HCT116 (cell line): ENCODE measurements around the gene CCR7. TPM values are rescaled to one million over a fixed set of nuclear protein-coding genes. Genes with fewer than 3 reads are reported as not detected.

Experiments
- ATAC-seq: fragments of 200-7000 bp; cut with Tn5 transposase; 2 replicates; pipeline ENCODE4 v1.9.1; 2020; ENCODE audit warnings: mild to moderate bottlenecking, moderate library complexity
- BruUV-seq: library from RNA; stranded (reverse); fragments of 400-500 nt; replicated peaks from 2 replicates; lab custom pipeline; 2021; lab: Mats Ljungman, UMichigan
- CTCF ChIA-PET: fragments of 300-600 bp; sonication (Branson Sonifier 250); formaldehyde crosslinking; loops from one replicate; lab custom pipeline; 2021; ENCODE audit warnings: antibody characterized with exemption; lab: Charles Lee
- POLR2A ChIA-PET: fragments of 300-600, 350-600 bp; sonication (Branson Sonifier 250); formaldehyde crosslinking; loops from one replicate; lab custom pipeline; 2021; ENCODE audit warnings: antibody characterized with exemption; lab: Charles Lee
- RAD21 ChIA-PET, 2 experiments: fragments of 300-600 bp; sonication (Branson Sonifier 250); formaldehyde crosslinking; loops; one replicate each; lab custom pipeline; 2023; ENCODE audit warnings: low total read pairs in 2 of 2; ENCODE audit not compliant: uncharacterized antibody in 2 of 2, unreplicated experiment in 2 of 2, low non-redundant PET in 1 of 2; lab: Charles Lee
- DNase-seq: peaks from one replicate; pipeline ENCODE4 v3.0.0-alpha.2; 2010; ENCODE audit warnings: low read depth, low spot score
- H2AFZ ChIP-seq: fragments of 200-600 bp; shearing (Covaris generic), sonication (generic); 2 replicates; pipeline ENCODE4 v1.6.1; 2017; ENCODE audit warnings: low read depth, mixed run types, mixed read lengths, antibody characterized with exemption, low read length; ENCODE audit not compliant: poor library complexity, severe bottlenecking
- H3K27ac ChIP-seq: 2 replicates; pipeline ENCODE4 v1.5.1; 2012; ENCODE audit warnings: low read depth, low read length
- H3K27me3 ChIP-seq: fragments of 200-600 bp; sonication (generic); 2 replicates; pipeline ENCODE4 v1.6.1; 2016; ENCODE audit warnings: mixed run types, low read length, mixed read lengths; ENCODE audit not compliant: insufficient read depth
- H3K36me3 ChIP-seq, 2 experiments: fragments of 200-500 bp in 1 of 2; fragments of 200-600 bp in 1 of 2; sonication (Bioruptor generic) in 1 of 2; sonication (generic) in 1 of 2; 2 replicates each; pipeline versions ENCODE4 v1.5.1 to v1.6.1; 2014 to 2016; ENCODE audit warnings: low read length in 2 of 2, inconsistent platforms in 1 of 2, mixed read lengths in 1 of 2, mixed run types in 1 of 2; ENCODE audit not compliant: insufficient read depth in 2 of 2, control insufficient read depth in 1 of 2
- H3K4me1 ChIP-seq, 2 experiments: fragments of 200-600 bp in 1 of 2; sonication (generic) in 1 of 2; 2 replicates each; pipeline versions ENCODE4 v1.5.1 to v1.6.1; 2012 to 2017; ENCODE audit warnings: low read length in 2 of 2, inconsistent platforms in 1 of 2, mild to moderate bottlenecking in 1 of 2, mixed read lengths in 1 of 2, mixed run types in 1 of 2, moderate library complexity in 1 of 2; ENCODE audit not compliant: insufficient read depth in 2 of 2, control insufficient read depth in 1 of 2
- H3K4me2 ChIP-seq: fragments of 200-600 bp; sonication (generic); 2 replicates; pipeline ENCODE4 v1.6.1; 2017; ENCODE audit warnings: mixed run types, low read length, mixed read lengths
- H3K4me3 ChIP-seq, 2 experiments: fragments of 200-600 bp in 1 of 2; sonication (generic) in 1 of 2; replicated peaks in 1 of 2; 2 replicates each; pipeline ENCODE4 v1.5.1; 2011 to 2016; ENCODE audit warnings: low read length in 2 of 2, control low read depth in 1 of 2, low read depth in 1 of 2, mild to moderate bottlenecking in 1 of 2, mixed read lengths in 1 of 2, mixed run types in 1 of 2
- H3K79me2 ChIP-seq: fragments of 200-600 bp; sonication (generic); 2 replicates; pipeline ENCODE4 v1.6.1; 2017; ENCODE audit warnings: mild to moderate bottlenecking, mixed run types, low read length, moderate library complexity, mixed read lengths; ENCODE audit not compliant: insufficient read depth
- H3K9ac ChIP-seq: fragments of 200-600 bp; sonication (generic); 2 replicates; pipeline ENCODE4 v1.6.1; 2016; ENCODE audit warnings: low read length, mixed read lengths
- H3K9me2 ChIP-seq: fragments of 200-600 bp; sonication (generic), shearing (Covaris generic); 2 replicates; pipeline ENCODE4 v1.6.1; 2017; ENCODE audit warnings: mixed run types, mild to moderate bottlenecking, moderate library complexity; ENCODE audit not compliant: insufficient read depth
- H3K9me3 ChIP-seq, 2 experiments: fragments of 200-500 bp in 1 of 2; fragments of 200-600 bp in 1 of 2; sonication (Bioruptor generic) in 1 of 2; sonication (generic) in 1 of 2; 2 replicates each; pipeline ENCODE4 v1.6.1; 2014 to 2017; ENCODE audit warnings: low read length in 2 of 2, mixed read lengths in 2 of 2, inconsistent platforms in 1 of 2, low read depth in 1 of 2, mild to moderate bottlenecking in 1 of 2, mixed run types in 1 of 2, moderate library complexity in 1 of 2; ENCODE audit not compliant: control insufficient read depth in 1 of 2, insufficient read depth in 1 of 2
- H4K20me1 ChIP-seq: fragments of 200-600 bp; sonication (generic), shearing (Covaris generic); 2 replicates; pipeline ENCODE4 v1.6.1; 2017; ENCODE audit warnings: mixed run types, mild to moderate bottlenecking, moderate library complexity; ENCODE audit not compliant: insufficient read depth
- CEBPB ChIP-seq: IDR thresholded peaks from 2 replicates; pipeline ENCODE4 v1.6.1; 2012; ENCODE audit warnings: low read depth
- EGR1 ChIP-seq: IDR thresholded peaks from 2 replicates; pipeline ENCODE4 v1.6.1; 2012; ENCODE audit warnings: low read depth
- ELF1 ChIP-seq: IDR thresholded peaks from 2 replicates; pipeline ENCODE4 v1.6.1; 2012; ENCODE audit warnings: low read depth, borderline replicate concordance
- EZH2 ChIP-seq: fragments of 200-600 bp; sonication (generic); IDR thresholded peaks from 2 replicates; pipeline ENCODE4 v1.6.1; 2017; ENCODE audit warnings: antibody characterized with exemption, mixed run types
- EZH2phosphoT487 ChIP-seq: fragments of 200-600 bp; IDR thresholded peaks from 2 replicates; pipeline ENCODE4 v1.6.1; 2018; ENCODE audit warnings: antibody characterized with exemption, borderline replicate concordance
- FOSL1 ChIP-seq: IDR thresholded peaks from 2 replicates; pipeline ENCODE4 v1.6.1; 2012; ENCODE audit warnings: low read depth
- POLR2A ChIP-seq: IDR thresholded peaks from 2 replicates; pipeline ENCODE4 v1.7.0; 2011; ENCODE audit warnings: borderline replicate concordance; ENCODE audit not compliant: insufficient read depth, insufficient read length; ENCODE audit errors: extremely low read depth
- POLR2AphosphoS5 ChIP-seq: IDR thresholded peaks from 2 replicates; pipeline ENCODE4 v1.6.1; 2011; ENCODE audit warnings: mild to moderate bottlenecking, low read depth, low read length, moderate library complexity
- RAD21 ChIP-seq: IDR thresholded peaks from 2 replicates; pipeline ENCODE4 v1.6.1; 2012; ENCODE audit warnings: low read depth, mild to moderate bottlenecking
- SP1 ChIP-seq: IDR thresholded peaks from 2 replicates; pipeline ENCODE4 v1.6.1; 2012; ENCODE audit warnings: low read depth
- SRF ChIP-seq: IDR thresholded peaks from 2 replicates; pipeline ENCODE4 v1.6.1; 2012; ENCODE audit warnings: low read depth
- YY1 ChIP-seq: IDR thresholded peaks from 2 replicates; pipeline ENCODE4 v1.6.1; 2011; ENCODE audit warnings: low read length, low read depth, moderate library complexity, mild to moderate bottlenecking; ENCODE audit not compliant: insufficient replicate concordance; ENCODE audit errors: extremely low read depth
- intact Hi-C: fragments of 100-400 bp; cut with micrococcal nuclease; formaldehyde crosslinking; loops from 2 replicates; pipeline ENCODE4 v1.10.0; 2022
- total RNA-seq: library from RNA; stranded (reverse); gene quantifications from one replicate; pipeline ENCODE4 v1.2.1, GENCODE V29; 2021; ENCODE audit not compliant: unreplicated experiment
- TF ChIP-seq, protein P1 (sequence below), 3 experiments: fragments of 200-600 bp in 1 of 3; sonication (generic) in 1 of 3; IDR thresholded peaks in 2 of 3; conservative IDR thresholded peaks in 1 of 3; 2 replicates each; pipeline ENCODE4 v1.5.1; 2012 to 2017; ENCODE audit warnings: low read depth in 2 of 3, low read length in 2 of 3, antibody characterized with exemption in 1 of 3, borderline replicate concordance in 1 of 3, control low read depth in 1 of 3, mild to moderate bottlenecking in 1 of 3, mixed read lengths in 1 of 3, mixed run types in 1 of 3, moderate library complexity in 1 of 3; ENCODE audit not compliant: insufficient read depth in 1 of 3
- TF ChIP-seq, protein P2 (sequence below): IDR thresholded peaks from 2 replicates; pipeline ENCODE4 v1.6.1; 2012
- TF ChIP-seq, protein P3 (sequence below): IDR thresholded peaks from 2 replicates; pipeline ENCODE4 v1.6.1; 2012

Gene CCR7
- total RNA-seq, 1 experiment from 2014 or later, result 0.69 TPM

DNA sequence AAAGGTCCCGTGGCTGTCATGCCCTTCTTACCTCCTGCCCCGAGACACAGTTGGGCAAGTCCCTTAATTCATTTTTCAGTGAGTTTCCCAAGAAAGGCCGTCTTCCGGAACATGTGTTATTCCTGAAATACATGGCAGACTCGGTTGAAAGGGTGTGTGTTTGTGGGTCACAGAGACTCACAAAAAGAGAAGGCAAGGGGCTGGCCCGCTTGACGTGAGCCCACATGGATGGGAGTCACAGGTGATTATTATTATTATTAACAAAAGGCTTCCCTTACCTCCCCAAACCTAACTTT, 34.1 kb upstream of the CCR7 start:
- TF ChIP-seq ELF1 (no peak), EZH2 (no peak), POLR2AphosphoS5 (no peak), EZH2phosphoT487 (no peak)
- H3K4me2 ChIP-seq, result no peak overlapping the region
- H3K9me3 ChIP-seq, result no peaks in the 10 kb centered on the region
- no peak overlapping the region for H3K9ac ChIP-seq
- no peaks in the 10 kb centered on the region for H3K27me3 ChIP-seq
- peaks cover 8 to 14% of the 10 kb centered on the region in 2 experiments for H3K4me1 ChIP-seq
- no peaks in the 10 kb centered on the region for H3K9me2 ChIP-seq
- BruUV-seq, result no TSS peak
- ChIA-PET RAD21 (no interaction called here), CTCF (interaction anchor here (1.3 kb wide), 1 partner anchor 20 kb away, joined by 3 read pairs; no protein-coding TSS in a partner anchor), POLR2A (no interaction called here)
- ATAC-seq, result no peak
- no peaks in the 10 kb centered on the region for H3K36me3 ChIP-seq
- no peaks in the 10 kb centered on the region for H4K20me1 ChIP-seq
- H3K4me3 ChIP-seq, result no peak overlapping the region
- DNase-seq, result no peak
- H3K79me2 ChIP-seq, result no peaks in the 10 kb centered on the region
- H2AFZ ChIP-seq, result no peak overlapping the region
- intact Hi-C loops, result no loop called here
- no peak overlapping the region for H3K27ac ChIP-seq

DNA sequence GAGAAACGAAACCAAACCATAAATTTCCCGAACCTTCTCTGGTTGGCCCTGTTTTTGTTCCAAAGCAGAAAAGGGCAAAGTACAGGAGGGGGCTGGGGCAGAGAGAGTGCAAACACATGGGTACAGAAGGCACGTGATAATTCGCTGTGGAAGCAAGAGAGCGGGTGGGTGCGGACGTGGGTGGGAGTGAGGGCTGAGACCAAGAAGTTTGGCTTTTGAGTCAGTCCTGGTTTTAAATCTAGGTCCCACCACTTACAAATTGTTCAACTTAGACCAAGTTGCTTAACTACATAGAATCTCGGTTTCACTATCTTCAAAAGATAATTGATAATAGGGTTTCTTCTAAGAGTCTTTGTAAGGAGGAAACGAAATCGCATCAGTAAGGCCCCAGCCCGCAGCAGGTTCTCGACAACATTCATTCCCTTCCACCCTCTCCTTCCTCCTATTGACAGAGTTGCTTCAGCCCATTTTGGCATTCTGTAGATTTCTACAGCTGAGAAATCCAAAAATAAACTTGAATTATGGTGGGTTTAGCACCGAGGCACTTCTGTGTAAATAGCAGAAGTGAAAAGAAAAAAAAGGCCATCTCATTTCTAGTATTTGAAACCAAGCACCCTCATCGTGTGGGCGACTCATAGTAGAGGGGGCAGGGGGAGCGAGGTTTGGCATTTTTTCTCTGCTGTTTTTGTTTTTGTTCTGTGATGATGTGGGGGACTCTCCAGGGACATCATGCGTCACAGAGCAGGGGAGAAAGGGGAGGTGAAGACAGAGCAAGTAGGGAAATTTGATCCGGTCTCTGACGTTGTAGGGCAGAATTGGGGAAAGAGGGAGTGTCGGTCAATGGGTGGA, 33.6 kb upstream of the CCR7 start:
- Histone ChIP-seq H3K9me3 (no peaks in the 10 kb centered on the region), H3K27ac (no peak overlapping the region), H3K27me3 (no peaks in the 10 kb centered on the region), H2AFZ (no peak overlapping the region), H3K4me2 (no peak overlapping the region), H3K9me2 (no peaks in the 10 kb centered on the region), H4K20me1 (no peaks in the 10 kb centered on the region), H3K4me3 (no peak overlapping the region), H3K79me2 (no peaks in the 10 kb centered on the region), H3K9ac (no peak overlapping the region), H3K4me1 (peaks cover 8 to 14% of the 10 kb centered on the region in 2 experiments), H3K36me3 (no peaks in the 10 kb centered on the region)
- POLR2A ChIA-PET, result no interaction called here
- intact Hi-C loops, result no loop called here
- RAD21 ChIA-PET, result no interaction called here
- no peak for ATAC-seq
- CTCF ChIA-PET, result no interaction called here
- no peak for DNase-seq
- BruUV-seq, result no TSS peak
- no peak for TF ChIP-seq CEBPB
- TF ChIP-seq, protein P1, sequence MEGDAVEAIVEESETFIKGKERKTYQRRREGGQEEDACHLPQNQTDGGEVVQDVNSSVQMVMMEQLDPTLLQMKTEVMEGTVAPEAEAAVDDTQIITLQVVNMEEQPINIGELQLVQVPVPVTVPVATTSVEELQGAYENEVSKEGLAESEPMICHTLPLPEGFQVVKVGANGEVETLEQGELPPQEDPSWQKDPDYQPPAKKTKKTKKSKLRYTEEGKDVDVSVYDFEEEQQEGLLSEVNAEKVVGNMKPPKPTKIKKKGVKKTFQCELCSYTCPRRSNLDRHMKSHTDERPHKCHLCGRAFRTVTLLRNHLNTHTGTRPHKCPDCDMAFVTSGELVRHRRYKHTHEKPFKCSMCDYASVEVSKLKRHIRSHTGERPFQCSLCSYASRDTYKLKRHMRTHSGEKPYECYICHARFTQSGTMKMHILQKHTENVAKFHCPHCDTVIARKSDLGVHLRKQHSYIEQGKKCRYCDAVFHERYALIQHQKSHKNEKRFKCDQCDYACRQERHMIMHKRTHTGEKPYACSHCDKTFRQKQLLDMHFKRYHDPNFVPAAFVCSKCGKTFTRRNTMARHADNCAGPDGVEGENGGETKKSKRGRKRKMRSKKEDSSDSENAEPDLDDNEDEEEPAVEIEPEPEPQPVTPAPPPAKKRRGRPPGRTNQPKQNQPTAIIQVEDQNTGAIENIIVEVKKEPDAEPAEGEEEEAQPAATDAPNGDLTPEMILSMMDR (IDR thresholded peaks at IDR 0.05 in 2 of 3, conservative IDR thresholded peaks at IDR 0.05 in 1 of 3; ENCODE audit: borderline replicate concordance in 1 of 3, insufficient read depth in 1 of 3, low read depth in 2 of 3, low read length in 2 of 3), result no peak
- TF ChIP-seq, protein P2, sequence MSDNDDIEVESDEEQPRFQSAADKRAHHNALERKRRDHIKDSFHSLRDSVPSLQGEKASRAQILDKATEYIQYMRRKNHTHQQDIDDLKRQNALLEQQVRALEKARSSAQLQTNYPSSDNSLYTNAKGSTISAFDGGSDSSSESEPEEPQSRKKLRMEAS, result no peak
- TF ChIP-seq SRF, result no peak
- TF ChIP-seq, protein P3, sequence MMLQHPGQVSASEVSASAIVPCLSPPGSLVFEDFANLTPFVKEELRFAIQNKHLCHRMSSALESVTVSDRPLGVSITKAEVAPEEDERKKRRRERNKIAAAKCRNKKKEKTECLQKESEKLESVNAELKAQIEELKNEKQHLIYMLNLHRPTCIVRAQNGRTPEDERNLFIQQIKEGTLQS, result no peak
- no peak for TF ChIP-seq YY1
- no peak for TF ChIP-seq EGR1
- no peak for TF ChIP-seq SP1
- TF ChIP-seq RAD21, result no peak
- no peak for TF ChIP-seq FOSL1
- TF ChIP-seq POLR2A, result no peak
- TF ChIP-seq POLR2AphosphoS5, result no peak
